Measurements from ENCODE around the gene RASA4B. TPM values are rescaled to one million over a fixed set of nuclear protein-coding genes. Genes with fewer than 3 reads are reported as not detected.

RASA4B gene
- total RNA-seq, 1 donor from 2014 or later = 30.0 TPM

GRCh38 chr7:102452451-102452850 lies 65.1 kb downstream of the RASA4B start:
- DNase-seq = no peak
- H3K4me1 ChIP-seq = no peaks in the 10 kb centered on the region
- H3K9me3 ChIP-seq = no peaks in the 10 kb centered on the region
- intact Hi-C loops (cut with DNase I) = no loop called here
- H3K27me3 ChIP-seq = no peaks in the 10 kb centered on the region
- H3K27ac ChIP-seq = no peak overlapping the region
- peaks cover 12% of the 10 kb centered on the region for H3K36me3 ChIP-seq
- no peak overlapping the region for H3K4me3 ChIP-seq
- ATAC-seq = no peak
- no peak for TF ChIP-seq CTCF (IDR thresholded peaks at IDR 0.05)

GRCh38 chr7:102451371-102452054 lies 66.1 kb downstream of the RASA4B start:
- no peaks in the 10 kb centered on the region for H3K27me3 ChIP-seq
- no peak overlapping the region for H3K4me3 ChIP-seq
- no peaks in the 10 kb centered on the region for H3K4me1 ChIP-seq
- ATAC-seq (peak; percentile 15), DNase-seq (no peak)
- no peaks in the 10 kb centered on the region for H3K9me3 ChIP-seq
- TF ChIP-seq CTCF (IDR thresholded peaks at IDR 0.05) = no peak
- H3K27ac ChIP-seq = no peak overlapping the region
- H3K36me3 ChIP-seq = peaks cover 3% of the 10 kb centered on the region
- intact Hi-C loops (cut with DNase I) = no loop called here

DNA sequence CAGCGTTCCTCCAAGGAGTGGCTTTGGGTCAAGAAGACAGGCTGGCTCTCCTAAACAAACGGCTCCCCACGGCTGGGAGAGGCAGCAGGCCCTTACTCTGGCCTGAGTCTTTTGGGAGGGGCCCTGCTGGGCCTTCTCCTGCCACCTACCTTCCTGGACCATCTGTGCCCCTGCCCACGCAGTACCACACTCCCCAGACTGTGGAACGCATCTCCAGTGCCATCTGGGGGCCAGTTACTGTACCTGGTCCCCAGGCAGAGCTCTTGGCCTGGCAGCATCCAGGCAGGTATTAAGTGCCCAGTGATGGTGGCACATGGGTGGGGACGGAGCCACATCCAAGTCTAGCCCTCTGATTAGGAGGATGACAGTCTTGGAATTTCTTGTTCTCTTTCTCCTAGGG lies 67.3 kb downstream of the RASA4B start:
- DNase-seq = no peak
- Histone ChIP-seq H3K4me1 (no peaks in the 10 kb centered on the region), H3K4me3 (no peak overlapping the region), H3K27ac (no peak overlapping the region), H3K27me3 (no peaks in the 10 kb centered on the region), H3K36me3 (no peaks in the 10 kb centered on the region), H3K9me3 (no peaks in the 10 kb centered on the region)
- intact Hi-C loops (cut with DNase I) = no loop called here
- peak; percentile 27 for TF ChIP-seq CTCF (IDR thresholded peaks at IDR 0.05)
- ATAC-seq = peak; percentile 50

DNA sequence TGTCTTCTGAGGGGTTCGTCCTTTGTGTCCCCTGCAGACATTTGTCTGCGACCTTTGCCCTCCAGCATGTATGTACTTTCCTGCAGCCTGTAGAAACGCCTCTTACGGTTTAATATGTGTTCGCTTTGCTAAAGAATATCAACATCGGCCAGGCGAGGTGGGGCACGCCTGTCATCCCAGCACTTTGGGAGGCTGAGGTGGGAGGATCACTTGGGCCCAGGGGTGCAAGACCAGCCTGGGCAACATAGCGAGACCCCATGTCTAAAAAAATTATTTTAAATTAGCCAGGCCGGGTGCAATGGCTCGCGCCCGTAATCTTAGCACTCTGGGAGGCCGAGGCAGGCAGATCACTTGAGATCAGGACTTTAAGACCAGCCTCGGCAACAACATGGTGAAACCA lies 68.4 kb downstream of the RASA4B start:
- TF ChIP-seq CTCF (IDR thresholded peaks at IDR 0.05) = no peak
- H3K27me3 ChIP-seq = no peaks in the 10 kb centered on the region

DNA sequence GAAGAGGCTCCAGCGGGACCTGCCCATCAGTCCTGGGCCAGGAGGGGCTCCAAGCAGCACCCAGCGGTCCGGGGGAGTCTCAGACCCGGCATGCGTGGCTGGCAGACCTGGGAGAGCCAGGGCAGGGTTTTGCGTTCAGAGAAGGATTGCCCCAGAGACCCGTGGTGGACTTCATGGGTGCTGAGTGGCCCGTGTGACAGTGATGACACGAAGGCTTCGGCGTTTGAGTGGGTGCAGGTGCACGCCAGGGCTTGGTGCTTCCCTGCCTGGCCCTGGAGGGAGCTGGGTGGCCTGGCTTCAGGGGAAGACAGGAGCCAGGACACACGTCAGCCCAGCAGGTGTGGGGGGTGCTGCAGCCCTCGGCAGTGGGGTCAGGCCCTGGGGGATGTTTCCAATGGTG lies 70.3 kb downstream of the RASA4B start:
- TF ChIP-seq CTCF (IDR thresholded peaks at IDR 0.05) = no peak
- intact Hi-C loops (cut with DNase I) = no loop called here
- DNase-seq (no peak), ATAC-seq (no peak)
- Histone ChIP-seq H3K27ac (no peak overlapping the region), H3K27me3 (no peaks in the 10 kb centered on the region), H3K4me3 (no peak overlapping the region), H3K4me1 (no peaks in the 10 kb centered on the region), H3K9me3 (no peaks in the 10 kb centered on the region), H3K36me3 (no peaks in the 10 kb centered on the region)

More for the DNA sequence above, 68.4 kb downstream of the RASA4B start:
- Histone ChIP-seq H3K4me1 (no peaks in the 10 kb centered on the region), H3K9me3 (no peaks in the 10 kb centered on the region), H3K4me3 (no peak overlapping the region), H3K27ac (no peak overlapping the region), H3K36me3 (no peaks in the 10 kb centered on the region)
- no peak for DNase-seq
- intact Hi-C loops (cut with DNase I) = no loop called here
- ATAC-seq = no peak
